Right lobe of liver (tissue), 6 donors: ENCODE measurements around the gene C1QTNF6. TPM values are rescaled to one million over a fixed set of nuclear protein-coding genes. Genes with fewer than 3 reads are reported as not detected.

Experiments used
- ATAC-seq, 4 donors: fragments of 200-7000 bp; cut with Tn5 transposase; one replicate each; pipeline ENCODE4 v1.9.1; 2020; ENCODE audit warnings: mild to moderate bottlenecking in 4 of 4, moderate library complexity in 4 of 4
- DNase-seq, 3 donors: peaks; one replicate each; pipeline ENCODE4 v3.0.0-alpha.2; 2020
- H3K27ac ChIP-seq, 3 donors: fragments of 200-600 bp; one replicate each; pipeline ENCODE4 v1.8.0; 2022
- H3K27me3 ChIP-seq, 2 donors: fragments of 200-600 bp; one replicate each; pipeline ENCODE4 v1.8.0; 2022
- H3K36me3 ChIP-seq, 4 donors: fragments of 200-600 bp; sonication (generic) in 1 of 4; one replicate each; pipeline versions ENCODE4 v1.5.1 to v1.8.0; 2017 to 2022; ENCODE audit warnings: control low read depth in 1 of 4
- H3K4me1 ChIP-seq, 4 donors: fragments of 200-600 bp; sonication (generic) in 1 of 4; one replicate each; pipeline versions ENCODE4 v1.5.1 to v1.8.0; 2017 to 2022; ENCODE audit warnings: control low read depth in 1 of 4
- H3K4me3 ChIP-seq, 3 donors: fragments of 200-600 bp; one replicate each; pipeline ENCODE4 v1.8.0; 2022
- H3K9me3 ChIP-seq, 4 donors: fragments of 200-600 bp; sonication (generic) in 1 of 4; one replicate each; pipeline versions ENCODE4 v1.5.1 to v1.8.0; 2017 to 2022; ENCODE audit warnings: control low read depth in 1 of 4
- POLR2A ChIP-seq: fragments of 450-650 bp; IDR thresholded peaks from one replicate; pipeline ENCODE4 v1.6.1; 2017; ENCODE audit warnings: antibody characterized with exemption, mild to moderate bottlenecking
- WGBS: methylation state at CpG from one replicate; pipeline ENCODE4 v1.1.6; 2018; ENCODE audit warnings: low coverage, low lambda C conversion rate; ENCODE audit not compliant: insufficient coverage; ENCODE audit errors: missing lambda C conversion rate; 5-methylcytosine and 5-hydroxymethylcytosine counted together
- intact Hi-C, 2 donors: fragments of 100-400 bp; cut with DNase I; formaldehyde crosslinking; loops; one replicate each; pipeline versions ENCODE4 v1.11.2 to v1.14.1; 2022
- total RNA-seq, 6 experiments: library from RNA; depleted of rRNA in 2 of 6; stranded (reverse); fragments of >200 nt in 2 of 6; fragmentation: NEBNext Ultra II Directional in 3 of 6; extraction: Animal tissue kit (Norgen Biotek cat#: 25700) in 3 of 6; gene quantifications; one replicate each; pipeline versions ENCODE4 v1.1.0 to v1.2.4, GENCODE V29; 2016 to 2023
- TF ChIP-seq, protein P1 (sequence below), 4 donors: fragments of 200-600 bp in 3 of 4; fragments of 450-650 bp in 1 of 4; IDR thresholded peaks; one replicate each; pipeline versions ENCODE4 v1.5.1 to v1.8.0; 2016 to 2022; ENCODE audit warnings: antibody characterized with exemption in 4 of 4, mild to moderate bottlenecking in 2 of 4
- donor health status: DM: no; HTN: yes; CAD: no.
- donor health status: DM: no; HTN: no; CAD: no.
- donor health status: DM: no; HTN: no; CAD: no.
- donor health status: DM: no; HTN: yes; CAD: no.
- donor health status: DM: no; HTN: yes; CAD: no.

Gene C1QTNF6
- total RNA-seq, 6 experiments from 2014 or later: 3.3 to 12.6 (median 6.3) TPM

DNA sequence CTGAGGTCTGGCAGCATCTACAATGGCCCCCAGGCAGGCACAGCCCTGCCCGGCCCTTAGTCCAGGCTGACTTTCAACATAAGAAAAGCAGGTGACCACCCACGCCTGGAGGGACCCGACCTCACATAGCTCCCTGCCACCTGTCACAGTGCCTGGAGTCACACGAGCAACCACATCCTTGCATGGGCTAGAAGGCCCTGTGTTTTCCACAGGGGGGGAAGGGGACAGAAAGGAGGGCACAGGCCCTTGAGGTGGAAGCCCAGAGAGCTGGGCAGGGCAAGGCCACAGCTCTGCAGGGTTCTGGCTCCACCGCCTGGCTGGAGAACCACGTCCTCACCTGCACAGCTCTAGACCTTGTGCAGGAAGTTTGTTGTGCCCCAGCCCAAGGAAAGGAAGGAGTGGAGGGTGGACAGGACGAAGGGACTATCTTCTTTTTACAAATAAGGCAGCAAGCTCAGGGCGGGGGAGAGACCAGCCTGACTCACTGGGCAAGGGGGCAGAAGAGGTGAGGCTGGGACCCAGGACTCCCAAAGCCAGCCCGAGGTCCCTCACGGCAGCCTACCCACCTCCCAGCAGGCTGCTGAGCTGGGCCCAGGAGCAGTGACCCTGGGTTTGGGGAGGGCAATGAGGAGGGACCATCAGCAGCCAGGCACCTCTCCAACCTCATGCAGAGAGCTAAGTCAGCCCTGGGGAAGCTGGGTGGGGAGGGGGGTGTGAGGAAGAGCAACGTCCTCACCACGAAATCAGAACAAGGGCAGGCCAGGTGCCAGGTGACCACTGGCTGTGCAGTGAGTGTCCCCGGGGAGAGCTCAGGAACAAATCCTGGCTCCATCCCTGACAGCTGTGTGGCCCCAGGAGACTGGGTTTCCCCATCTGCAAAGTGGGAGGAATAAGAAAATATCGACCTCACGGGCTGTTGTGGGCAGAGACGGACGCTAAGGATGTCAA lies 4.3 kb downstream of the C1QTNF6 start:
- TF ChIP-seq POLR2A: no peak
- TF ChIP-seq, protein P1, sequence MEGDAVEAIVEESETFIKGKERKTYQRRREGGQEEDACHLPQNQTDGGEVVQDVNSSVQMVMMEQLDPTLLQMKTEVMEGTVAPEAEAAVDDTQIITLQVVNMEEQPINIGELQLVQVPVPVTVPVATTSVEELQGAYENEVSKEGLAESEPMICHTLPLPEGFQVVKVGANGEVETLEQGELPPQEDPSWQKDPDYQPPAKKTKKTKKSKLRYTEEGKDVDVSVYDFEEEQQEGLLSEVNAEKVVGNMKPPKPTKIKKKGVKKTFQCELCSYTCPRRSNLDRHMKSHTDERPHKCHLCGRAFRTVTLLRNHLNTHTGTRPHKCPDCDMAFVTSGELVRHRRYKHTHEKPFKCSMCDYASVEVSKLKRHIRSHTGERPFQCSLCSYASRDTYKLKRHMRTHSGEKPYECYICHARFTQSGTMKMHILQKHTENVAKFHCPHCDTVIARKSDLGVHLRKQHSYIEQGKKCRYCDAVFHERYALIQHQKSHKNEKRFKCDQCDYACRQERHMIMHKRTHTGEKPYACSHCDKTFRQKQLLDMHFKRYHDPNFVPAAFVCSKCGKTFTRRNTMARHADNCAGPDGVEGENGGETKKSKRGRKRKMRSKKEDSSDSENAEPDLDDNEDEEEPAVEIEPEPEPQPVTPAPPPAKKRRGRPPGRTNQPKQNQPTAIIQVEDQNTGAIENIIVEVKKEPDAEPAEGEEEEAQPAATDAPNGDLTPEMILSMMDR (IDR thresholded peaks at IDR 0.05): no peak
- H3K9me3 ChIP-seq: no peaks in the 10 kb centered on the region
- no peaks in the 10 kb centered on the region for H3K27me3 ChIP-seq
- no peaks in the 10 kb centered on the region for H3K36me3 ChIP-seq
- H3K27ac ChIP-seq: no peak overlapping the region
- intact Hi-C loops: no loop called here
- ATAC-seq: no peak
- peak in 2 of 3 donors; percentile 11 to 37 for DNase-seq
- peaks cover 0 to 11% (median 2%) of the 10 kb centered on the region in 4 donors for H3K4me1 ChIP-seq
- WGBS: 66% methylated on average over 3 of the region's 17 CpGs
- H3K4me3 ChIP-seq: no peak overlapping the region

DNA sequence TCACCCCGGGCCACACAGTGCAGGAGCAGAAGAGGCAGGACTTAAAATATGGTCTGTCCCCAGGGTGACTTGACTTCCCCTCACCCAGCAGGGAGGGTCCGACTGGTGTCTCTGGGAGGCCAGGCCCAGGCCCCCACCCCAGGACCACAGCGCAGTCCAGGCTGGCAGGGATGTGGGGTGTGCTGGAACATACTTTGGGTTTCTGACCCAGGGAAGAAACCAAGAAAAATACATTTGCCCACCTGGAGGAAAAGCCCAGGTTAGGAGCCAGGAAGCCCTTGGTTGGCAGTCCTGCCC lies 5.2 kb downstream of the C1QTNF6 start:
- intact Hi-C loops: no loop called here
- DNase-seq: peak in 2 of 3 donors; percentile 13 to 32

DNA sequence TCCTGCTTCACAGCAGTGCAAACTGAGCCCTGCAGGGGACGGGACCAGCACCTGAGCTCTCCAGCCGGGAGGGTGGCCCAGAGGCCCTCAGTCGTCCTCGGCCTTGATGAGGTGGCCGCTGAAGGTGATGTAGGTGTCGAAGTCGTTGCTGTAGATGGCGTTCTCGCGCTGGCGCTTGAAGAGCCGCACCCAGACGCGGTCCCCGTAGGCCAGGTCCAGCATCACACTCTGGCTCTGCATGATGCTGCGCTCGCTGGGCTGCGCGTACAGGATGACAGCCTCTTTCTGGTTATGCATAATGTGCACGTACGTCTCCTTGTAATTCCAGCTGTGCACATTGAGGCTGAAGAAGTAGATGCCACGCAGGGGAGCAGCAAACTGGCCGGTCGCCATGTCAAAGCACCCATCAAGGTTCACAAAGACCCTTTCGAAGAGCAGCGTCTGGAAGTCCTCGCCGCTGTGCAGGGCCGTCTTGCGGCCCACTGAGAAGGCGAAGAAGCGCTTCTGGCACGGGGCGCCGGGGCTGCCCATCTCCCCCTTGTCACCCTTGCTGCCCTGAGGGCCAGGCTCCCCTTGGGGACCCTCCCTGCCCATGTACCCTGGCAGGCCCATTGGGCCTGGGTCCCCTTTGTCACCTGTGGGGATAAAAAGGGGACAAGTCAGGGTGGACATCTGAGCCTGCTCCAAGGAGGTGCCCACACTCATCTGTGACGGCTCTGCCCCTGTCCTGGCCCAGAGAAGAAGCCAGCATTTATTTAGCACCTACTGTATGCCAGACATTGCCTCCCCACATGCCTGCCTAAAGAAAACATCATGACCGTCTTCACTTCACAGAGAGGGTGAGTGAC lies 5.7 kb downstream of the C1QTNF6 start:
- Histone ChIP-seq H3K9me3 (no peaks in the 10 kb centered on the region), H3K36me3 (no peaks in the 10 kb centered on the region), H3K27me3 (no peaks in the 10 kb centered on the region), H3K27ac (no peak overlapping the region), H3K4me3 (no peak overlapping the region), H3K4me1 (peaks cover 0 to 21% (median 10%) of the 10 kb centered on the region in 4 donors)
- ATAC-seq (no peak), DNase-seq (peak in 1 of 3 donors; percentile 53)
- intact Hi-C loops: no loop called here
- no peak for TF ChIP-seq POLR2A
- TF ChIP-seq, protein P1 (IDR thresholded peaks at IDR 0.05): no peak
- WGBS: 91% methylated on average over 9 of the region's 37 CpGs

More for the DNA sequence above, 5.2 kb downstream of the C1QTNF6 start:
- TF ChIP-seq, protein P1 (IDR thresholded peaks at IDR 0.05): no peak
- TF ChIP-seq POLR2A: no peak
- no peak overlapping the region for H3K4me3 ChIP-seq
- H3K36me3 ChIP-seq: no peaks in the 10 kb centered on the region
- H3K27me3 ChIP-seq: no peaks in the 10 kb centered on the region
- peaks cover 0 to 19% (median 8%) of the 10 kb centered on the region in 4 donors for H3K4me1 ChIP-seq
- no peak for ATAC-seq
- H3K9me3 ChIP-seq: no peaks in the 10 kb centered on the region
- no CpG with 5 or more reads among the region's 3 CpGs for WGBS
- H3K27ac ChIP-seq: no peak overlapping the region

DNA sequence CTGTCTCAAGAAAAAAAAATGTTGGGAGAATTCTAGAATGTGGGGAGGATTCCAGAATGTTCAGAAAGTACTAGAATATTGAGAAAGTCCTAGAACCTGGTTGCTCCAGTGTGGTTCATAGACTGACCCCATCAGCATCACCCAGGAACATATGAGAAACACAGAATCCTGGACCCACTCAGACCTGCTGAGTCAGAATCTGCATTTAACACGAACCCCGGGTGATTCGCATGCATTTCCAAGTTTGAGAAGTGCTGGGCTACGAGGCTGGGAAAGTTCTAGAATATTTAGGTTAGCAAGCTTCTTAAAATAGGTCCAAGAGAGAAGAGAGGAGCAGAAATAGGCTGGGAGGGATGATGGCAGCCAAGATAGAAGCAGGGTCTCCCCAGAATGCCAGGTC lies 6.4 kb downstream of the C1QTNF6 start:
- no peak overlapping the region for H3K4me3 ChIP-seq
- intact Hi-C loops: no loop called here
- no peaks in the 10 kb centered on the region for H3K27me3 ChIP-seq
- H3K4me1 ChIP-seq: peaks cover 0 to 21% (median 10%) of the 10 kb centered on the region in 4 donors
- ATAC-seq (no peak), DNase-seq (no peak)
- H3K9me3 ChIP-seq: no peaks in the 10 kb centered on the region
- no peaks in the 10 kb centered on the region for H3K36me3 ChIP-seq
- no peak for TF ChIP-seq POLR2A
- TF ChIP-seq, protein P1 (IDR thresholded peaks at IDR 0.05): no peak
- no peak overlapping the region for H3K27ac ChIP-seq
- WGBS: 62% methylated on average over 4 of the region's 4 CpGs
